Activated naive CD4-positive, alpha-beta T cell treated with anti-CD3 and anti-CD28 coated beads, Interleukin-2, amount 10 ng/mL, durations not matched to agents 7 days and 5 days (primary cell): ENCODE data around the gene GPC6.

Source experiments
- CTCF ChIA-PET: fragments of 350-600 bp; sonication (Branson Sonifier 250); formaldehyde crosslinking; loops from one replicate; lab custom pipeline; 2021; ENCODE audit warnings: antibody characterized with exemption; lab: Charles Lee
- DNase-seq: peaks from one replicate; pipeline ENCODE4 v3.0.0-alpha.2; 2020
- H3K27ac Mint-ChIP-seq: one replicate; pipeline ENCODE4 v1.8.0; 2021; ENCODE audit warnings: mild to moderate bottlenecking, moderate library complexity, mixed read lengths
- H3K27me3 Mint-ChIP-seq: one replicate; pipeline ENCODE4 v1.8.0; 2021; ENCODE audit warnings: mild to moderate bottlenecking, mixed read lengths
- H3K36me3 Mint-ChIP-seq: one replicate; pipeline ENCODE4 v1.8.0; 2021; ENCODE audit warnings: mixed read lengths
- H3K4me1 Mint-ChIP-seq: one replicate; pipeline ENCODE4 v1.8.0; 2021; ENCODE audit warnings: mixed read lengths
- H3K4me3 Mint-ChIP-seq: one replicate; pipeline ENCODE4 v1.8.0; 2021; ENCODE audit warnings: mild to moderate bottlenecking, moderate library complexity, mixed read lengths
- H3K9me3 Mint-ChIP-seq: one replicate; pipeline ENCODE4 v1.8.0; 2021; ENCODE audit warnings: mixed read lengths

The GPC6 gene

DNA sequence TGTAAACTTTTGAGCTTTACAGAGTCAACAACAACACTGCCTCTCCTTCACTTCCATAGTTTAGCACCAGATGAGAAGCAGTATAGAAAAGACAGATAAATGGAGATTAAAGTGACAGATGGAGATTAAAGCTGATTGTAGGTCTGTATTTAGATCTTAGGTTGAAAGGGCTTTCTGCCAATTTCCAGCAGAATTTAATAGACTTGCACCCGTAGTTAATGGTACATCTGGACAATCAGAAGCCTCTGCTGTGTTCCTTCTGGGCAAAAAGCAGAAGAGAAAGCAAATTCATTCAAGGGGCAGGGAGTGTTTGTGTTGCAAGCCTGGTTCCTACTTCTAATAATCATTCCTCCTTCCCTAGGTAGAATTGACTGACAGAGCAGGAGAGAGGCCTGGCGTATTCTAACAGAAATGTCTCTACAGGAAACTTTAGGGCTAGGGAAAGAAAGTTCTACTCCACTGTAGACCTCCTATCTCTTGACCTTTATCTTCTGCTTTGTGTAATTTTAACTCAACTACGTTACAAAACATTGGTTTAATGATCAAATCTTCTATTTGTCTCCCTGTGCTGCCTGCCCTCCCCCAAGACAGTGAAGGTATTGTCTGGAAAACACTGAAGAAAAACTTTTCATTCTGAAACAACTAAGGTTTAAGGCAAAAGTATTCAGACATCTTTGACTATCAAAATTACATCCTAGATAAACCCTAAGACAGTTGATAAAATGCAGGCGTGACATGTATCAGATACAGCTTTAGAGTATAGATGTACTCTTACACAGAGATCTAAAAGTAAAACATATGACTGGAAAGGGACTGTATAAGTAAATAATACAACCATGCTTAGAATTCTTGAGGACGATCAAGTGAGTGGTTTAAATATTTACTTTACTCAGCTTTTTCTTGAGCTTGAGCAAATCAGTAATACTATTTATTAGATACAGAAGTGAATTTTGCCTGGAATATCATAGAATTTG is 44.4 kb downstream of the GPC6 start:
- Mint-ChIP-seq H3K27me3 (no peaks in the 10 kb centered on the region), H3K4me3 (no peak overlapping the region), H3K9me3 (no peaks in the 10 kb centered on the region), H3K36me3 (no peaks in the 10 kb centered on the region), H3K27ac (no peak overlapping the region), H3K4me1 (no peaks in the 10 kb centered on the region)
- no peak for DNase-seq
- CTCF ChIA-PET, result no interaction called here

DNA sequence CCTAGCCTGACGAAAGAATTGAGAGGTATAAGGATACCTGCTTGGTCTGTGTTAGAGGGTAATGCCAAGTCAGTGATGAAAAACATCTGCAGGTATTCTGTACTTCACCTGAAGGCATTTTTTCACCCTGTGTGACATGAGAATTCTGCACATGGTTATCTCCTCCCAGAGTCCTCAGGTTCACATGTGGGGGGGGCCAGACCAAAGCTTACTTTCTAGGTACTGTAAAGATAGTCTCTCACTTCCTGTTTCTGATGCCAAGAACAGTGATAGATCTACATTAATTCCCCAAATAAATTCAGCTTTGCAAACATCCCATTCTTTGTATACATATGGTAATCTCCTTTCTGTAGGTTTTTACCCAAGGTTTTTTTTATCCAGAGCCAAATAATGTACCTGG is 53.4 kb downstream of the GPC6 start:
- Mint-ChIP-seq H3K36me3 (no peaks in the 10 kb centered on the region), H3K4me3 (no peak overlapping the region), H3K4me1 (no peaks in the 10 kb centered on the region), H3K9me3 (no peaks in the 10 kb centered on the region), H3K27me3 (no peaks in the 10 kb centered on the region), H3K27ac (no peak overlapping the region)
- no peak for DNase-seq
- CTCF ChIA-PET, result no interaction called here

DNA sequence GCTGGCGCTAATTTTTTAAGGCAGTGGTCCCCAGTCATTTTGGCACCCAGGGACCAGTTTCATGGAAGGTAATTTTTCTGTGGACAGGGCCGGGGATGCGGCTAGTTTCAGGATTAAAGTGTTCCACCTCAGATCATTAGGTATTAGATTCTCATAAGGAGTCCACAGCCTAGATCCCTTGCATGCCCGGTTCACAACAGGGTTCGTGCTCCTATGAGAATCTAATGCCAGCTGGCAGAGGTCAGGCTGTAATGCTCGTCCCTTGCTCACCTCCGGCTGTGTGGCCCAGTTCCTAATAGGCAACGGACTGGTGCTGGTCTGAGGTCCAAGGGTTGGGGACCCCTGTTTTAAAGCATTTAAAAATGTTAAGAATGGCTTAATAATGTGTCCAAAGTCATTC is 54.1 kb downstream of the GPC6 start:
- H3K4me3 Mint-ChIP-seq, result no peak overlapping the region
- H3K4me1 Mint-ChIP-seq, result no peaks in the 10 kb centered on the region
- no peaks in the 10 kb centered on the region for H3K36me3 Mint-ChIP-seq

DNA sequence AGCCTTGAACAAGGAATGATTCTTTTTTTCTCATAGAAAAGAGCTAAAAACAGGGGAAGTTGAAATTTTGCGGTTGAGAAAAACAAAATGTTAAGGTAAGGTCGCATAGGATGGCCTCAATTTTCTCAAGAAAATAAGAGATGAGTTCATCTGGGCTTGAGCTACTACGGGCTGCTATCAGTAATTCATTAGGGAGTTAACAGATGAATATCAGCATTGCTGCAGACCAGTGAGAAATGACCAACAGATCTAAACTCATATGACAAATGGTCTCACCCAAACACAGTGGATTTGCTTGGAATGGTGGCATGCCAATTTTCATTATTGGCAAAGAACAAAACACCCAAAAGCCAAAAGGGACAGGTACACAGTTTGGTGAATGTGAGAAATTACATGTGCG is 56.6 kb downstream of the GPC6 start:
- Mint-ChIP-seq H3K27me3 (no peaks in the 10 kb centered on the region), H3K4me3 (no peak overlapping the region), H3K27ac (no peak overlapping the region), H3K9me3 (no peaks in the 10 kb centered on the region), H3K4me1 (no peaks in the 10 kb centered on the region), H3K36me3 (no peaks in the 10 kb centered on the region)
- CTCF ChIA-PET, result no interaction called here
- no peak for DNase-seq

More for the DNA sequence above, 54.1 kb downstream of the GPC6 start:
- no peaks in the 10 kb centered on the region for H3K9me3 Mint-ChIP-seq
- no peak overlapping the region for H3K27ac Mint-ChIP-seq
- DNase-seq, result no peak
- H3K27me3 Mint-ChIP-seq, result no peaks in the 10 kb centered on the region
- CTCF ChIA-PET, result no interaction called here

DNA sequence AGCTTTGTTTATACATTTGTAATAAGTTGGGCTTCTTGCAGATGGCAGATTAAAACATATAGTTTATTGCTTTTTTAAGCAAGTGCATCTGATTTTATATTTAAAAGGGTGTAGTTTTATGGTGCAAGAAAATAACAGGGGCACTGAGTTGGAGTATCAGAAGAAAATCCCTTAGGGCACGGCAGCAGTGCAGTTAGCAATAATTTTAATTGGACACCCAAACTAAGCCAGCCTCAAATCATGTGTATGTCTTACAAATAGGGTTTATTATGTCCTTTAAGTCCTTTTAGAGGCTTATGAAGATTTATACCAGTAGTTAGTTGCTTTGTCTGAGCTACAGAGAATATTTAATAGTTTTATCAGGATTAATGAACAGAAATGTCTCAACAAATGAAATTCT is 57.5 kb downstream of the GPC6 start:
- no peaks in the 10 kb centered on the region for H3K9me3 Mint-ChIP-seq
- CTCF ChIA-PET, result no interaction called here
- H3K36me3 Mint-ChIP-seq, result no peaks in the 10 kb centered on the region
- DNase-seq, result no peak
- H3K4me1 Mint-ChIP-seq, result no peaks in the 10 kb centered on the region
- no peak overlapping the region for H3K27ac Mint-ChIP-seq
- H3K4me3 Mint-ChIP-seq, result no peak overlapping the region
- no peaks in the 10 kb centered on the region for H3K27me3 Mint-ChIP-seq

DNA sequence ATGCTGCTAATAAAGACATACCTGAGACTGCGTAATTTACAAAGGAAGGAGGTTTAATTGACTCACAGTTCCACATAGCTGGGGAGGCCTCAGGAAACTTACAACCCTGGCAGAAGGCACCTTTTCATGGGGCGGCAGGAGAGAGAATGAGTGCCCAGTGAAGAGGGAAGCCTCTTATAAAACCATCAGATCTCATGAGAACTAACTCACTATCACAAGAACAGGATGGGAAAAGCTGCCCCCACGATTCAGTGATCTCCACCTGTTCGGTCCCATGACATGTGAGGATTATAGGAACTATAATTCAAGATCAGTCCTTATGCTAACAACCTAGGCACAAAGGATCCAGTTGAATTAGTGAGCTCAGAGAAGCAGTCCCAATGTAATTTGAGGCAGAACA is 59.4 kb downstream of the GPC6 start:
- H3K4me1 Mint-ChIP-seq, result no peaks in the 10 kb centered on the region
- H3K4me3 Mint-ChIP-seq, result no peak overlapping the region
- H3K27me3 Mint-ChIP-seq, result no peaks in the 10 kb centered on the region
- CTCF ChIA-PET, result no interaction called here
- H3K9me3 Mint-ChIP-seq, result no peaks in the 10 kb centered on the region
- no peak overlapping the region for H3K27ac Mint-ChIP-seq
- no peaks in the 10 kb centered on the region for H3K36me3 Mint-ChIP-seq
- DNase-seq, result no peak

DNA sequence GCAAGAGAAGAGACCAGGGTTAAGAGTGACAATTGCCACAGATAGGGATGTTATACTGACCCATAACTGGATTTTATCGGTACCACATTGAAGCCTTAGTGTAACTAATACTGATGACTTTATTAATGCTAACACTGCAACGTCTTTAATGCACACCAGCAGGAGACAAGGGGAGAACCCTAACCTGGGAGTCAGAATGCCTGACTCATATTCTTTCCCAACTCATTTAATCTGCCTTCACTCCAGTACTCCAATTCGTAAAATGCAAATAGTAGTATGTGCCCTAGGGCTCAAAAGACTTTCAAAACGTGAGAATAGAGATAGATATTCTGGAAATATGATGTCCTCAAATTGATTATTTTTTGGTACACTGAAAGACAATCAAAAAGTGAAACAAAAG is 62.4 kb downstream of the GPC6 start:
- CTCF ChIA-PET, result no interaction called here
- H3K36me3 Mint-ChIP-seq, result no peaks in the 10 kb centered on the region
- no peak for DNase-seq

DNA sequence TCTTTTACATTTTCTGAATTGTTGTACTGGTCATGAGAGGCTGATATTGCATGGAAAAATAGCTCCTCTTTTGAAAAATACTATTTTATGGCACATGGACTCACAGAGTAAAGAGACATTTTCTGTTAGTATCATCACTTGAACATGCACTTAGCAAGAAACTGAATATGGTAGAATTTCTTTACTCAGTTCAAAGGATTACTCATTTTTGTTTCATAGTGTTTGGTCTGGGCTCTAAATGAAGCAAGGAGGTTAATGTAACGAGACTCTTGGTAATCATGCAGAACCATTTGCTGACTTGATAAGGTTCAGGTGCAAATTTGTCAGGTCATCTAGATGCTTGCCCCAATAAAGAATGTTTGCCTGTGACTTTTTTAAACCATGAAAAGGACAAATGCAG is 63.2 kb downstream of the GPC6 start:
- DNase-seq, result no peak
- H3K4me3 Mint-ChIP-seq, result no peak overlapping the region
- H3K27ac Mint-ChIP-seq, result no peak overlapping the region
- no peaks in the 10 kb centered on the region for H3K36me3 Mint-ChIP-seq
- H3K4me1 Mint-ChIP-seq, result no peaks in the 10 kb centered on the region
- CTCF ChIA-PET, result no interaction called here
- H3K27me3 Mint-ChIP-seq, result no peaks in the 10 kb centered on the region
- no peaks in the 10 kb centered on the region for H3K9me3 Mint-ChIP-seq

More for the DNA sequence above, 62.4 kb downstream of the GPC6 start:
- Mint-ChIP-seq H3K4me1 (no peaks in the 10 kb centered on the region), H3K4me3 (no peak overlapping the region), H3K9me3 (no peaks in the 10 kb centered on the region), H3K27me3 (no peaks in the 10 kb centered on the region), H3K27ac (no peak overlapping the region)

DNA sequence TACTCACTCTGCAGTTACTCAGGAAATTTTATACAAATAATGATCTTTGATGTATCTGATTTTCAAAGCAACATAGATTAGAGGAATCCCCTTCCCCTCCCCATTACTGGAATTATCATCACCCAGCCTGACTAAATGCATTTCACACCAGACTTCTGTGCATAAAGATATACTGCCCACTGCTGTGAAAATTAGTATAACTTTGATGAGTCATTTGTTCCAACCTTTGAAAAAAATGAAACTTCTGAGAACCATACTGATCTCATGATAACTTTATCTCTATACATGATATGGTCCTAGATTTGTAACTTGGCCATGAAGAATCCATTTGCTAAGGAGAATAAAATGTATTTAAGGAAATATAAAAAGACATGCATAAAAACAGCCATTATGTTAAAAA is 63.9 kb downstream of the GPC6 start:
- H3K27ac Mint-ChIP-seq, result no peak overlapping the region
- no peak overlapping the region for H3K4me3 Mint-ChIP-seq
- H3K36me3 Mint-ChIP-seq, result no peaks in the 10 kb centered on the region
- H3K4me1 Mint-ChIP-seq, result no peaks in the 10 kb centered on the region
- DNase-seq, result no peak
- no peaks in the 10 kb centered on the region for H3K9me3 Mint-ChIP-seq
- CTCF ChIA-PET, result no interaction called here
- no peaks in the 10 kb centered on the region for H3K27me3 Mint-ChIP-seq

DNA sequence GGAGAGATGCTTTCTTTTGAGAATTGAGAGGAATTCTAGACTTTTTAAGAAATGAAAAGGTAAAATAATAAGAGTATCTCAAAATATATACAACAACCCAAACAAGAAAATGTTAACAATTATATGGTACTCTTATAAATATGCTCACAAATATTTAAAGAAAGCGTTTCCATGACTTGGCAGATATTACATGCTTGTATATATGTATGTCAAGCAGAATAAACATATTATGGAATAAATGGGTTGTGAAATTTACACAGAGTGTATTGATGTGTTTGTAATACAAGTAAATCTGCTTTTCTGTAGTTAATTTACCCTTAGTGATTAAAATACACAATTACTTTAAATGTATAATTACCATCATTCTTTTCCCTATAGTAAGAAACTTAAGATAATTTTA is 65.8 kb downstream of the GPC6 start:
- Mint-ChIP-seq H3K4me3 (no peak overlapping the region), H3K4me1 (no peaks in the 10 kb centered on the region), H3K27me3 (no peaks in the 10 kb centered on the region)

DNA sequence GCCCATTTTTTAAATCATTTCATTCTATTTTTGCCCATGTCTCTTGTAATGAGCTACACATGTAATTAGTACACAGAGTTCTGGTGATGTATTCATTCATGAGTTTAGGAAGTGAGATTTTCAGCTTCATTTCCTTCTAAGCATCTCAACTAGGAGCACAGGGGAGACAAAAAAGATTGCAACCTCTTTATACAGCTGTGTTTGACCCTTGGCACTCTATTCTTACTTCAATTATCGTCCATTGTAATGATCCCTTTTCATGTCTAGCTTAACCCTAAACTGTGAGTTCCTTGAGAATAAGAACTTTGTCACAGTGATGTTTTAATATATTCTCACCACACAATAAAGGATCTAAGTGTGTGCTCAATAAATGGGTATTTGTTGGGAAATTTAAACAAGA is 67.1 kb downstream of the GPC6 start:
- H3K27ac Mint-ChIP-seq, result no peak overlapping the region

More for the DNA sequence above, 65.8 kb downstream of the GPC6 start:
- CTCF ChIA-PET, result no interaction called here
- Mint-ChIP-seq H3K9me3 (no peaks in the 10 kb centered on the region), H3K27ac (no peak overlapping the region), H3K36me3 (no peaks in the 10 kb centered on the region)
- no peak for DNase-seq

DNA sequence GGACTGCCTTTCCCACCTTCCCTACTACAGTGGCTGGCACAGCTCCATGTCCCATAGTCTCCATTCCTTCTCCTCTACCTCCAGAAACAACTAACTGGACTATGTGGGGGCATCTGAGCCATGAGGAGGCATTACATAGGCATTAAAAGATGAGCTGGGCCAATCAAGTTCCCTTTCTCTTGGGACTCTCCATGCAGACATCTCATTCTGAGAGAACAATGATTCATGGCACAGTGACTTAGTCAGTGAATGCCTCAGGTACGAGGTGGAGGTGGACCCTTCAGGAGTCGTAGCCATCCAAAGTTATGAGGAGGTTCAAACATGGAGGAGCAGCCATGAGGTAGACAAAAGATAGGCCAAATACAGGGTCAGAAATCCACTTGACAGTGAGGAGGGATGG is 70.0 kb downstream of the GPC6 start:
- CTCF ChIA-PET, result no interaction called here
- Mint-ChIP-seq H3K27me3 (no peaks in the 10 kb centered on the region), H3K27ac (no peak overlapping the region), H3K36me3 (no peaks in the 10 kb centered on the region), H3K4me1 (no peaks in the 10 kb centered on the region), H3K9me3 (no peaks in the 10 kb centered on the region), H3K4me3 (no peak overlapping the region)
- no peak for DNase-seq

More for the DNA sequence above, 67.1 kb downstream of the GPC6 start:
- no peaks in the 10 kb centered on the region for H3K36me3 Mint-ChIP-seq
- H3K27me3 Mint-ChIP-seq, result no peaks in the 10 kb centered on the region
- no peaks in the 10 kb centered on the region for H3K9me3 Mint-ChIP-seq
- CTCF ChIA-PET, result no interaction called here
- H3K4me1 Mint-ChIP-seq, result no peaks in the 10 kb centered on the region
- DNase-seq, result no peak
- H3K4me3 Mint-ChIP-seq, result no peak overlapping the region

DNA sequence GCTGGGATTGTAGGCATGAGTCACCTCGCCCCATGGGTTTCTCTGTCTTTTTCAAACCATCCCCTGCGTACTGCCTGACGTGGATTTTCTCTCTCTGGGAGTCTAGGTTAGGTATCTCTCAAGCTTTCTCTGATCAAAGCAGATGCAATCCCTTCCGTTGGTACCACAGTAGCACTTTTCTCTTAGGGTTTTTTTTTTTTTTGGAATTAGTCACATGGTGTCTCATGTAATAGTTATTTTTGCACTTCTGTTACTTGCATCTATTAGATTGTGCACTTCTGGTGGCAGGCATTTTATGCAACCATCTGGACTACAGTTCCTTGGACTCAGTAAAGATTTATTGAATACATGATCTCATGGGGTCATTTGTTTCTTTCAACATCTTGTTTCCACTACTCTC is 72.1 kb downstream of the GPC6 start:
- no peaks in the 10 kb centered on the region for H3K9me3 Mint-ChIP-seq
- no peaks in the 10 kb centered on the region for H3K36me3 Mint-ChIP-seq
- no peaks in the 10 kb centered on the region for H3K27me3 Mint-ChIP-seq
- no peaks in the 10 kb centered on the region for H3K4me1 Mint-ChIP-seq
- no peak for DNase-seq
- no peak overlapping the region for H3K27ac Mint-ChIP-seq
- no peak overlapping the region for H3K4me3 Mint-ChIP-seq
- CTCF ChIA-PET, result no interaction called here

DNA sequence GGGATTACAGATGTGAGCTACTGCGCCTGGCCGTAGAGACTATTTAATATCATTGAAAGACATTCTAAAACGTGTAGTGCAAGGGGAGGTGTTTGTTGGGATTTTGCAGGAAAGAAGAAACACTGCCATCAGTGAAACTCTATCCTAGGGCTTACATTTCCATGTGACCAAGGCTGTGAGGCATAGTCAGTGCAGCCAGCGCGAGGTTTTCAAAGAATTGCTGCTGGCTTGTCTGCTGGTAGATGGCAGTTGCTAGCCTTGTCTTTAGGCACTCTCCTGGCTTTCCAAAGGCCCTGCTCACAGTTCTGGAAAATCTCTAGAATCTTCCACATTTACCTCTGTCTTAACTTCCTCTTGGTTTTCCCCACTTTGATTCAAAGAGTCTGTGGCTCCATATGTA is 77.5 kb downstream of the GPC6 start:
- Mint-ChIP-seq H3K27me3 (no peaks in the 10 kb centered on the region), H3K4me3 (no peak overlapping the region), H3K27ac (no peak overlapping the region), H3K36me3 (no peaks in the 10 kb centered on the region), H3K9me3 (no peaks in the 10 kb centered on the region), H3K4me1 (no peaks in the 10 kb centered on the region)
- DNase-seq, result no peak
- CTCF ChIA-PET, result no interaction called here

DNA sequence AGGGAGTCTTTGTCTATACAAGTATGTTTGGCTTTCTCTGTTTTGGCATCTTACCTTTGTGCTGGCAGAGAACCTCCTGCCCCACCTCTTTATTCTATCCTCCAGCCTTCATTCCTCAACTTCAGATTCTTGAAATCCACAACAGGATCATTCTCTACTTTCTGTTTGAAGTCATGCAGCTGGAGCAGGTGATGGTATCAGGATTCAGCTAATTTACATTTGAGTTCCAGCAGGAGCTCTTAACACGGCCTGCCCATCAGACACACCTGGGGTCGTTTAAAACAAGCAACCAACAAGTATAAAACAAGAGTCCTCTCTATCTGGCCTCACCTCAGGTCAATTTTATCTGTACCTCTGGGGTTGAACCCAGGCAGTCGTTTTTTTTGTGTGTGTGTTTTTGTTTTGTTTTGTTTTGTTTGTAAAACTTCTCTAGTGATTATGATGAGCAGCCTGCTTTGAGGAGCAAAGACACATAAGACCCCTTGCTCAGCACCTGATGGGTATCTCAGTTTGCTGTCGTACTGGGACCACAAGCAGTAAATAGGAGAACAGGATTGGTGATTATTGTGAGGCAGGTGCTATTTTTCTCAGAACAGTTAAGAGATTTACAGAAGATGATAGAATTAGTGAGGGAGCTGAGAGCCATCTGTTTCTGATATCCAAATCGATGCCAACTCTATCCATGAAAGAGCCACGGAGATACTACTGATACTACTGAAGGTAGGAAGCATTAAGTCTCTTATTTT is 78.4 kb downstream of the GPC6 start:
- Mint-ChIP-seq H3K27ac (no peak overlapping the region), H3K36me3 (no peaks in the 10 kb centered on the region), H3K4me3 (no peak overlapping the region), H3K4me1 (no peaks in the 10 kb centered on the region), H3K27me3 (no peaks in the 10 kb centered on the region), H3K9me3 (no peaks in the 10 kb centered on the region)
- DNase-seq, result no peak
- CTCF ChIA-PET, result no interaction called here
